GM18519 (cell line): ENCODE data around the gene GATAD2B.

ENCODE experiments used
- ATAC-seq: cut with Tn5 transposase; IDR thresholded peaks from one replicate; pipeline ENCODE4 v1.9.1; 2021; ENCODE audit warnings: mild to moderate bottlenecking, moderate library complexity; ENCODE audit not compliant: unreplicated experiment, low FRiP score

GATAD2B gene

DNA sequence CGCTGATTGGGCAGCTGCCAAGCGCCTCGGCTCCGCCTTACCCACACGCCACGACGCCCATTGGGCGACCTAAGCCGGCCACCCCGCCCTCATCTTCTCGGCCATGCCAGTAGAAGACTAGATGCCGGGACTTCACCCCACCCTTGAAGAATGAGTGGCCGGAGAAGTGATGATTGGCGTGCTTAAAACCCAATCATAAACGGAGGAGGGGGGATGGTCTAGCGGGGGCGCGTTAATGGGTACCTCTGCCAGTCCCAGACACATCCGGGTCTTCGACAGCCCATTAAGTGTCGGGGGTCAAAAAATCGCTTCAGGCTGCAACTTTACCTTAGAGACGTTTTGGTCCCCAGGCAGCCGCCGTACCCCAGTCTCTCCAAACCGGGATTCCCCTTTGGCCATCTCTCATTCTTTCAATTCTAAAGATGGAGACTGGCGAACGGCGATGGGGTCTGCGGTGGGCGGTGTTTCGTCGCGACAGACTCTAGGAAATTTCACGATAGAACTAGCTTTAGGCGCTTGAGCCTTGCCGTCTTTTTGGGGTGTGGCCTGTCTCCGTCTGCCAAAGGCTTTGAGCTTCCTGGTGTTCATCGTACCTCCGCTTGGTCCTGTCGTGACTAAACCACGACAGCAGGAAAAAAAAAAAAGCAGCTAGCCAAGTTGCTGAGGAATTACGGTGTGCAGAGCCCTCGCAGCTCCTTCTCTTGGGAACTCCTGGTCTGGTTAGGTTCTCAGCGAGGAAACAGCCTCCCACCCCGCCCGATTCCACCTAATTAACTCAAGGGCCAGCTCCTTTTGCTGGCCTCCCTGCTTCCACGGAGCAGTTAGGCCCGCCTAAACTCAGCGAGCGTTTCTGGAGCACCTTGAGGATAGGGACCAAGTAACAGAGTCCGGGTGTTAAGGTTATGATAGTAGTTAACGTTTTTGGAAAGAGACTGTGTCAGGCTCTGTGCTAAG, at the start of gene GATAD2B:
Gene GATAD2B (minus strand): TSS at position 1 of the 954 bp plus-strand sequence. CDS start 94,625 bp downstream, outside the sequence.
- ATAC-seq = peak; percentile 74

DNA sequence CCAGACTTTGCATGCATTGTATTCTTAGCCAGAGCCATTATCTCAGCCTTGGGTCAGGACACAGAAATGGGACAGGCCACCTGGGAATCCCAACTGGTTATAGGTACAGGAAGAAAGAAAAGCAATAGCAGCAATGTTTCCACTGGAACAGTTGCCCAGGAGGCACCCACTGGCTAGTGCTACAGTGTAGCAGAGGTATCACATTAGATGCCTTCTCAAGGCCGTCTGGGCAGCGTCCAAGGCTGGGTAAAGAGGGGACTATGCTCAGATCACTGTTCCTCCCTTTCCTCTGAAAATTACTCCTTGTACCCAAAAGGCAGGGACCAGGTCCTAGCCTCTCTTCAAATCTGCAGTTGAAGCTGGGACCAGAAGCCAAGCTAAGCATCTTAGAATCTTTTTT, 47.6 kb upstream of the GATAD2B start:
- ATAC-seq = no peak

DNA sequence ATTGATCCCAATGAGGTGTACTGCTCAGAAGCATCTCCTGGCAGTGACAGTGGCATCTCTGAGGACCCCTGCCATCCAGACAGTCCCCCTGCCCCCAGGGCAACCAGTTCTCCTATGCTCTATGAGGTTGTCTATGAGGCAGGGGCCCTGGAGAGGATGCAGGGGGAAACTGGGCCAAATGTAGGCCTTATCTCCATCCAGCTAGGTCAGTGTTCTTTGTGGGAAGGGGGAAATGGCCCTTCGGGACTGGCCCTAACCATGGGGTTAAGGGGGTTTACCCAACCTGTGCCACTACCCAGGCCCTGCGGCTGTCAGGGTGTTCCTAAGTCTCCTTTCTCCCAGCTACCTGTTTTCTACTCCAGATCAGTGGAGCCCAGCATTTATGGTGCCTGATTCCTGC, 46.2 kb upstream of the GATAD2B start:
- no peak for ATAC-seq

DNA sequence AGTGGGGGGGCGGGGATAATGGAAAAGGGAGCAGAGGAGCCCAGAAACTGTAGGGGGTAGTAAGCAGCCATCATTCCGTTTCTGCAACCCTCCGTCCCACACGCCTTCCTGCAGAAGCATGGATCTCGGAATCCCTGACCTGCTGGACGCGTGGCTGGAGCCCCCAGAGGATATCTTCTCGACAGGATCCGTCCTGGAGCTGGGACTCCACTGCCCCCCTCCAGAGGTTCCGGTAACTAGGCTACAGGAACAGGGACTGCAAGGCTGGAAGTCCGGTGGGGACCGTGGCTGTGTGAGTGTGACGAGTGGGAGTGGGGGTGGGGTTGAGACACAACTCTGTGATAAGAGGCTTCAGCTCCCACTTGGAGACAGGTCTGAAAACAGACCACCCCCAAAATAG, 45.6 kb upstream of the GATAD2B start:
- ATAC-seq = no peak

DNA sequence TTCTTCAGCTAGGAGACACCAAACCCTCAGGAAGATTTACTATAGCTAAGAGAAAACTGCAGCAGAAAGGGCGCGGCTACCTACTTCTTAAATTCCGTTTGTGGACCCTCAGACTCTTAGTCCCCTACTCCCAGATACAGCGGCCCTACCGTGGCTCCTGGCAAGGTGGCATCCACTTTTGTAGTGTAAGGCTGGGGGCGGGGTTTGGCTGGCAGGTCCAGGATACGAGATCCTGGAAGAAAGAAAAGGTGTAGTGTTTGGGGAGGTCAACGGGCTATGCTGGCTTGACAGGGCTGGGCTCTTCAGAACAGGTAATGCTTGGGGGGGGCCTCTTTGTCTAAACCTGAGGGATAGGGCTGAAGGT, 45.2 kb upstream of the GATAD2B start:
- ATAC-seq = no peak

DNA sequence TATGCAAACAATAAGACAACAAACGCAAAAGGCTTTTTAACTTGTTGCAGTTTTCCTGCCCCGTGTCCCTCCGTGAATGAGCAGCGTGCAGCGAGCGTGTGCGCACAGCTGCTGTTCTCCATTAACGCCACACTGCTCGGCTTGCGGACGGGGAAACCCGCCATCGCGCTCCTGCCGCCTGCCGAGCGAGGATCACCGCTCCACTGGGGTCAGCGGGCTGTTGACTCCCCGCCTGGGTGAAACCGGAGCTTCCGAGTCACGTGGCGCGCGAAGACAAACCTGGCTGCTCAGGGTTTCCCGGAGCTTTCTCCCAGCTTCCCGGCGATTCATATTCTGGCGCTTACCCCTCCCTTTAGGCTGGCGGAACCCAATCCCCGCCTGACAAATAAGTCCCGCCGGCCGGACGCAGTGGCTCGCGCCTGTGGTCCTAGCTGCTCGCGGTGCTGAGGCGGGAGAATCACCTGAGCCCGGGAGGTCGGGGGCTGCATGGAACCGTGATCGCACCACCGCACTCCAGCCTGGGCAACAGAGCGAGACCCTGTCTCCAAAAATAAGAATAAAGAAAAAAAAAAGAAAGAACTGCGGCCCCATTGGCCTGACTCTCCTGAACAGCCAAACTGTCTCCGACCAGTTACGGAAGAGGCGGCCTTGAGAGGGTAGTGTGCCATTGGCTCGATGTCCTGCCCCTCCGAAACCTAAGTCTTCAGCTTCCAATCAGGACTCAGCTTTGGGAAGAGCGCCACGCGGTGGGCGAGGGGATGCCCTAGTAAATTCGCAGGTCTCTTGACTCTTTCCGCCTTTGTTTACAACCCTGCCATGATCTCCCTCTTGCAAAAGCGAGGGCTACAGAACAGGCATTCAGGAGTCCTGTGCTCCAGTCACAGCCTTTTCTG, 44.6 kb upstream of the GATAD2B start, which contains the start of gene CREB3L4:
Gene CREB3L4 (plus strand): TSS at position 796 of the 893 bp plus-strand sequence. CDS start 624 bp downstream, outside the sequence.
- peak; percentile 55 for ATAC-seq

DNA sequence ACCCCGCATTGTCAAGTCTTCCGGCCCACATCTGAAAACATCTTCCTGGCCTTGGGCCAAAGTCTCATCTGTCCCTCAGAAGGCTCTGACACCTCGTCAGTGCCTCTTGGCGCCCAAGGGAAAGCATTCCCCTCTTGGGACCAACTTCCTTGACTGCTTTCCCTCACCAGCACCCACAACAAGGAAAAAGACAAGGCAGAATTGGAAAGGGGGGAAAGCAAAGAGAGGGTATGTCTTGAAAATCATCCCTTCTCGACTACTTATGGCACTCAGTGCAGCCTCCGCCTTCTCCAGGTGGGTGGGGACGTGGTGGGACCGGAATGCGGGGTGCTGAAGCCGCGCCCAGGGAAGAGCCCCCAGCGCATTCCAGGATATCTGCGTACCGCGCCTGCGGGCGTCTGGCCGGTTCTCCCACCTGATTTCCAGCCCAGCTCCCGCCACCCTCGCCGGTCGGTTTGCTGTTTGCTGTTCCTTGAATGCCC, 41.1 kb upstream of the GATAD2B start:
- no peak for ATAC-seq

DNA sequence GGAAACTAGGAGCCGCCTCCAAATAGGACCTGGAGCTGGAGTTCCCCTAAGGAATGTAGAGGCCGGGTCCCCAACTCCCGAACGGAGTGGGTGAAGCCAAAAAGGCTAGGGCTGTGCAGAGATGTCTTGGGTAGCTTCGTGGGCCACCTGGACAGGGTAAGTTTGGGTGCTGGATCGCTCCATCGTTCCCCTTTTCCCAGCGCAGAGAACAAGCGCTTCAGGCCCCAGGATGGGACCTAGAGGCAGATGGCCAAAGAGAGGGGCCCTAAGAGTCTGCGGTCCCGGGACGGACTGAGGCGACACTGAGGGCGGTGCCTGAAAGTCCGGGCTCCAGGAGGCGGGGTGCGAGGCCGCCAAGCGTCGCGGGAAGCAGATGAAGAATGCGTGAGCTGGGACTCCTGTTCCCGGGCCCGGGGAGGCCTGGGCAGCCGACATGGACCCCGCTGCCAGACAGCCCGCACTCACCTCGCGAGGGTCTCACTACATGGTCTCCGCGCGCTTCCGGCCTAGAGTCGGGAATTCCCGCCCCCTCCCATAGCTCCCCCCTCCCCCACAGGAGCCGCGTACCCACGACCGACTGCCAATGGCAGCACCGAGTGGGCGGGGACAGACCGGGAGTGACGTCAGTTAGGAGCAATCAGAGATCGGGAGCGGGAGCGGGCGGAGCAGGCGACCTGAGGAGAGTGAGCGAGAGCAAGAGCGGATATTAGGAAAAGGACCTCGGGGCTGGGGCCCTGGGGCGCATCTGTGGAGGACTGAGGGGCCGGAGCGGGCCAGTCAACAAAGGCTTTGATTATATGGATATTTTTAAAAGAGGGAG, 40.5 kb upstream of the GATAD2B start, which contains the start of gene SLC39A1:
Gene SLC39A1 (minus strand): TSS at position 508 of the 820 bp plus-strand sequence. CDS start 822 bp downstream, outside the sequence.
- ATAC-seq = peak; percentile 25

DNA sequence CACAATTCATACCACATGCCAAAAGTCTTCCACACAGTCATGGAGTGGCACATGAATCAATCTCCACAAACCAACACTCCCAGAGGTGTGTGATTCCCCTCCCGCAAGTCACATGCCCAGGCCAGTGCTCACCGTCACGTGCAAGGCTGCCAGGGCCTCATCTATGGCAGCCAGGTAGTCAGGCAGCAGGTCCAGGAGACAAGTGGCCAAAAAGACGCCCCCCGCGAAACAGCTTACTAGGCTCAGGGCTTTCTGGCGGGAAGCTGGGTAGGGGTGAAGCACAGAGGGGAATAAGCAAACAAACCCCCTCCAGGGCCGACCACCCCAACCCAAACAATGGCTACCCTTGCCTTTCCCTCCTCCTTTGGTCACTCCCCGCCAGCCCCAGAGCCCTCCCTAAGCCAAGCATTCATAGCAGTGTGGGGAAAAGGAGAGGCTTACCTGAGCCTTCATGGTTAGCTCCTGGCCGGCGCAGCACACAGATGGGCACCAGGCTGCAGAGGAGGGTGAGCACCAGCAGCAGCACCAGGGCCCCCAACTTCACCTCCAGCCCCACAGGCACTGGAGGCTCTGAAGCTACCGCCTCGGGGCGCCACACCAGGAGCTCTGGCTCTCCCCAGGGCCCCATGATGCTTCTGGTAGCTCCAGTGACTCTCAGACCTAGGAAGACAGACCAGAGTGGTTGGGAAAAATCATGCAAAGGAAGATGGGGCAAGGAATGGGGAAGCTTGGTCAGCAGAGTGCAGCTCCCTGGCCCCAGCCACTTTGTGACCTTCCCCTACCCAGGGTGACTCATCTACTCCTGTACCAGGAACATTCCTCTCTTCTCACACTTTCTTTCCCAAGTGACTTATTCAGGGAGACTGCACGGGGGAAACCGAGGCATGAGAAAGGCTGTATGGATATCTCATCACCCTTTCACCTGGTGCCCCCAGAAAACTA, 39.6 kb upstream of the GATAD2B start:
- no peak for ATAC-seq

DNA sequence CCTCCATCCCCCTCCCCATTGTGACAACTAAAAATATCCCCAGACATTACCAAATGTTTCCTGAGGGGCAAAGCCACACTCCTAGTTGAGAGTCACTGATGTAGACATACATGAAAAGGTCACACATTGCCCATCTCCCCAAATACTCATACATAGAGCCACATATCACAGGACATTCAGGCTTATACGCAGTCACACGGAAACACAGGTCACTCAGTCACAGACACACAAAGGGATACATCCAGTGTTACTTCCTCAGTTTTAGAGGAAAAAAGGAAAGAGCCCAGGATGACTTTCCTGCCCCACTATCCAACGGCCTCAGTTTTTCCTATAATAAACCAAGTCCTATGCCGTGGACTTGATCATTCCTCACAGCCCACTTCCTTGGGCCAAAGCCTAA, 38.6 kb upstream of the GATAD2B start:
- ATAC-seq = no peak

DNA sequence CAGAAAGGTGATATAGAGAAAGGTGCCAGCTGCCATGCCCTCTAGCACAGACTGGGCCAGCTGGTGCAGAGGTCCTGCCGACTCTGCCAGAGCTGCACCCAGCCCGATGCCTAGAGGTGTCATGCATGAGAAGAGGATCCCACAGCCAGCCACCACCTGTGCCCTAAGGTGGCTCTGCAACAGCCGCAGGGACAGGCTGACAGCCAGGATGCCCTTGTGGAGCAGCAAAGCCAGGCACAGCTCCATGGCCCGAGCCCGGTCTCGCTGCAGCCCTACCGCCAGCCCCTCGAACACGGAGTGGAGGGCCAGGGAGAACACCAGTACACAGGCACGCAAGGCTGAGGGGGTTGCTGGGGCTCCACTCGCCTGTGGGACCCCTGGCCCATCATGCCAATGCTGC, 37.4 kb upstream of the GATAD2B start:
- ATAC-seq = no peak

DNA sequence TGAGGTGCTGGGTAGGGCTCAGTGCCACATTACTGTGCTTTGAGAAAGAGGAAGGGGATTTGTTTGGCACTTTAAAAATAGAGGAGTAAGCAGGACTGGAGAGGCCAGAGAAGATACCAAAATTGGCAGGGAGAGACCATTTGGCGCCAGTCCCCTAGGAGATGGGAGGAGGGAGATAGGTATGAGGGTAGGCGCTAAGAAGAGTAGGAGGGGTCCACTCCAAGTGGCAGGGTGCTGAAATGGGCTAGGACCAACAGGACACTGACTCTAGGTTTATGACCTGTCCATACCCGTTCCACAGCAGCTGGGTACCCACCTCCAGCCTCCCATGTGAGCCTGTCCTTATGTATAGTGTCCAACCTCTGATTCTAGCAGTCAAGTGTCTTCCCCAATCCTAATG, 36.7 kb upstream of the GATAD2B start:
- ATAC-seq = no peak

DNA sequence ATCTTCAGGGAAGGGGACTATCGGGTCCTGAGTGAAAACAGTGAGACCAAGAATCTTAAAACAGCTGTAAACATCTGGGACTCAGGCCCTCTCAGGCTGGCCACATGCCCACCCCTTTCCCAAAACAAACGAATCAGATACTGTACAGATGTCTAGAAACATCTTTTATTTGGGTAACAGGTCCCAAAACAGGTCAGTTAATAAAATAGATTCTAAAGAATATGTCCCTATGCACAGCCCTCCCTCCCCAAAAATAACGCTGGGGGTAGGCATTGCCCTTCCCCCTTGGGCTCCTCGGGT, 36.1 kb upstream of the GATAD2B start:
- ATAC-seq = peak; percentile 1

DNA sequence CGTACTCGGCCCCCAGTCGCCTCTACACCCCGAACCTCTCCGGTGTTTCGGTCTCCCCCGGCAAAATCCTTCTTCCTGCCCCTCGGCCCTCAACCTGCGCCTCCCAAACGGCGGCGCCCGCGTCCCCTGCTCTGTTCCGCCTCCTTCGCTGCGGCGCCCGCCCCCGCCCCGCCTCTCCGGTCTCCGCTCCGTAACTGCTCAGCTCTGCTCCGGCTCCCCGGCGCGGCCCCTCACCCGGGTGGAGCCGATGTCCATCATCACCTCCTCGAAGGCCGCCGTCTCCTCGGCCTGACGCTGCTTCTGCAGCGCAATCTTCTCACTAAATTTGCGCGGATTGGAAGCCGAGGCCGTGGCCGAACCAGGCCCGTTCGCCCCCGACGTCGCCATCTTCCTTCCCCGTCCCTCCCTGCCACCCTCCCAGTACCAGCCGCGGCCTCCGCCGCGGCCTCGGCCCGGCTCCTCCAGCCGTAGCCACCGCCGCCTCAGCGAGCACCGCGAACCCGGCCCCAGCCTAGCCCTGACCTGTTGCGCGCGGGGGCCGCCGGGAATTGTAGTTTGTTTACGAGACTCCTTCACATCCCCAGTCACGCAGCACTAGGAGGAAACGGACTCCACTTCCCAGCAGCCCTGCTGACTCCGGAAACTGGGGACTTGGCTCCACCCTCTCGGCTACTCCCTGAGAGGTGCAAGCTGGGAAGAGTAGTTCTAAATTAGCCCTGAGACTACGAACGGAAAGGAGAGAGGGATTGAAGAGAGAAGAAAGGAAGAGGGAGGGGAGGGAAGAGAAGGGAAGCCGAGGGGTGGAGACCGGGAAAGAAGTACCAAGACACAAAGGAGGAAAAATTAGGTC, 35.6 kb upstream of the GATAD2B start, which contains the start of gene CRTC2:
Gene CRTC2 (minus strand): TSS at position 502 of the 850 bp plus-strand sequence. CDS start 115 bp downstream, at position 387.
- ATAC-seq = peak; percentile 76

DNA sequence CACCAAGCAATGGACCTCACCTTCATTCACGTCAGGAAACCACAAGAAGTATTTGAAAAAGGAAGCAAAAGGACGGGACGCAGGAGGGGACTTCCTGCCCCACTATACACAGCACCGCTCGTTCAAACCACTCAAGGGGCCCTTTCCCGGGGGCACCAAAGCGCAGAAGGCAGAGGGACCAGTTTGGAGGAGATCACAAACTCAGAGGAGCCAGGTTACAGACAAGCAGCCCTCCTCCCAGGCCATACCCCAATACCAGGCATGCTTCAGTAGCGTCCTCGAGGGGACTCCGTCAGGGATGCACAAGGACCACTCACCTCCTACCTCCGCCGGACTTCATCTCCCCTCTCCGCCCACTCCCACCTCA, 35.0 kb upstream of the GATAD2B start:
- ATAC-seq = no peak

DNA sequence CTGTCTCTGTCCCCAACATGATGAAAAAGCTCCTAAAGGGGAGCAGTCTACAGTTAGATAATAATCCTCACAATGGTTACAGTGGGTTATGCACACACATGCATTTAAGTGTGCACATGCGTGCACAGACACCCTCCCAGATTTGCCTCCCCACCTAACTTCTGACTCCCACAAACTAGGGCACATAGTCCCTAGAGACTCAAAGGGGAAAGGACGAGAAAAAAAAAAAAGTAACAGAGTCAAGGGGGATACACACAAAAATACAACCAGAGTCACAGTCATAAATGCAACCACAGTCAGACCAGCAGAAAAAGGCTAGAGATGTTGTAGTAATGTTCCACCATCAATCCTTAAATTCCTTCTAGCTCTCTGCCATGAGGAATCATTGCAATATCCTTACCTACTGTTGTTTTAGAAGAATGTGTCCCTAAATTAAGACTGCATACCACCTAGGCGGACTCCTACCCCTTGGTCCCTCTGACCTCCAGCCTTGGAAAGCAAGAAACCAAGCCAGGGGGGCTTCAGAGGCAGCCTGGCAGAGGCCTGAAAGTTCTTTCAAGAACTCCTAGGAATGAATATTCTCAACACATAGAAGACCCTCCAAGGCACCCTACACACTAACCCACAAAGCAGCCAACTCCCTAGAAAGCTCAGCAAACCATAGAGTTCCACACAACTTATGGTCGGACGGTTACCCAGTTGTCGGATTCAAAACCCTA, 34.4 kb upstream of the GATAD2B start:
- no peak for ATAC-seq

DNA sequence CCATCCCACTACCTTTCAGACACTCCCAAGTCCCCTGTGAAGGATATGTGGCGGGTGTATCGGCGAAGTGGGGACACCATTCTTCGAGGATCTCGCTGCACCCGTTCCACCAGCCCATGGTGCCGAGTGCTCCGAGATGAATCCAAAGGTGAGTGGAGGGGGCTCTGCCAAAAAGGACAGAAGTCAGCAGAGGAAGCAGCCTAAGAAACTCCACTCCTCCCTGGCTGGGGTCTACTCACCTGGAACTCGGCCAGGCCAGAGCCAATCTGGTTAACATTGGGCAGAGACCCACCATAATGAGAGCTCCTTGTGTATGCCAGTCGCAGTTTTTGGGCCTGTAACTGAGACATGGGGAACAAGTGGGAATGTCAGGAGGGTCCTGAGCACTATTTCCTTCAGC, 32.1 kb upstream of the GATAD2B start:
- no peak for ATAC-seq
